WTC11 (cell line): Measurements from ENCODE around the gene CARMIL1. TPM values are rescaled to one million over a fixed set of nuclear protein-coding genes. Genes with fewer than 3 reads are reported as not detected.
"Not testable (repeated sequence)": the region's sequence is repeated elsewhere in the genome, so short reads cannot be mapped to it uniquely, and the experiment has no call there.

ENCODE experiments used
- ATAC-seq: fragments of 200-7000 bp; cut with Tn5 transposase; 2 replicates; pipeline ENCODE4 v1.10.0; 2021; ENCODE audit warnings: mild to moderate bottlenecking, moderate library complexity
- CTCF ChIA-PET: fragments of 300-600 bp; sonication (Branson Sonifier 250); formaldehyde crosslinking; loops from one replicate; lab custom pipeline; 2021; ENCODE audit warnings: antibody characterized with exemption; lab: Charles Lee
- POLR2A ChIA-PET: fragments of 350-600 bp; sonication (Branson Sonifier 250); formaldehyde crosslinking; loops from one replicate; lab custom pipeline; 2021; ENCODE audit warnings: antibody characterized with exemption; lab: Charles Lee
- DNase-seq: peaks from one replicate; pipeline ENCODE4 v3.0.0; 2021; ENCODE audit warnings: low spot score
- H3K27ac Mint-ChIP-seq: 2 replicates; pipeline ENCODE4 v1.8.0; 2021; ENCODE audit warnings: mixed read lengths
- H3K27me3 Mint-ChIP-seq: 2 replicates; pipeline ENCODE4 v1.8.0; 2021; ENCODE audit warnings: low read depth, mild to moderate bottlenecking, moderate library complexity, mixed read lengths
- H3K36me3 Mint-ChIP-seq: 2 replicates; pipeline ENCODE4 v1.8.0; 2021; ENCODE audit warnings: mixed read lengths
- H3K4me1 Mint-ChIP-seq: 2 replicates; pipeline ENCODE4 v1.8.0; 2022; ENCODE audit warnings: mixed read lengths
- H3K4me3 Mint-ChIP-seq: 2 replicates; pipeline ENCODE4 v1.8.0; 2021; ENCODE audit warnings: mild to moderate bottlenecking, moderate library complexity, mixed read lengths
- H3K9me3 Mint-ChIP-seq: 2 replicates; pipeline ENCODE4 v1.8.0; 2021; ENCODE audit warnings: mixed read lengths
- CREM ChIP-seq: sonication (generic); formaldehyde crosslinking; IDR thresholded peaks from 2 replicates; pipeline ENCODE4 v1.8.1; 2022; ENCODE audit warnings: mild to moderate bottlenecking, missing genetic modification reagents, moderate library complexity
- ERG ChIP-seq: fragments of 250-450 bp; sonication (Bioruptor Pico); IDR thresholded peaks from 2 replicates; pipeline ENCODE4 v1.8.0; 2021; ENCODE audit warnings: mild to moderate bottlenecking
- GRHL2 ChIP-seq: fragments of 250-450 bp; sonication (Bioruptor Pico); IDR thresholded peaks from 2 replicates; pipeline ENCODE4 v1.8.0; 2022; ENCODE audit warnings: mild to moderate bottlenecking, moderate library complexity; ENCODE audit not compliant: insufficient replicate concordance, severe bottlenecking
- NFYB ChIP-seq: sonication (generic); formaldehyde crosslinking; conservative IDR thresholded peaks from 2 replicates; pipeline ENCODE4 v1.8.0; 2022; ENCODE audit warnings: low read depth, missing genetic modification reagents
- SOX15 ChIP-seq: fragments of 250-450 bp; sonication (Bioruptor Pico); IDR thresholded peaks from 2 replicates; pipeline ENCODE4 v1.9.0; 2021; ENCODE audit warnings: mild to moderate bottlenecking
- ZBTB43 ChIP-seq: sonication (generic); formaldehyde crosslinking; IDR thresholded peaks from 2 replicates; pipeline ENCODE4 v1.8.1; 2023; ENCODE audit warnings: mild to moderate bottlenecking, missing genetic modification reagents
- total RNA-seq: library from RNA; stranded (reverse); gene quantifications from 3 replicates; pipeline ENCODE4 v1.2.3, GENCODE V29; 2021
- TF ChIP-seq, protein P1 (sequence below): sonication (generic); formaldehyde crosslinking; IDR thresholded peaks from 2 replicates; pipeline ENCODE4 v1.8.1; 2022; ENCODE audit warnings: low read depth, missing genetic modification reagents, borderline replicate concordance
- TF ChIP-seq, protein P2 (sequence below): sonication (generic); formaldehyde crosslinking; conservative IDR thresholded peaks from 2 replicates; pipeline ENCODE4 v1.8.1; 2023; ENCODE audit warnings: mild to moderate bottlenecking, low read depth, missing genetic modification reagents, moderate library complexity
- TF ChIP-seq, protein P3 (sequence below): fragments of 250-450 bp; sonication (Bioruptor Pico); IDR thresholded peaks from 2 replicates; pipeline ENCODE4 v1.9.0; 2021; ENCODE audit warnings: mild to moderate bottlenecking
- TF ChIP-seq, protein P4 (sequence below): fragments of 250-450 bp; sonication (Bioruptor Pico); IDR thresholded peaks from 2 replicates; pipeline ENCODE4 v1.9.0; 2021; ENCODE audit warnings: mild to moderate bottlenecking, borderline replicate concordance

Gene CARMIL1
- total RNA-seq, 1 experiment from 2014 or later = 36.2 TPM

- H3K36me3 Mint-ChIP-seq = peaks cover 11% of the 10 kb centered on the region
- peaks cover 13% of the 10 kb centered on the region for H3K4me1 Mint-ChIP-seq
- ChIA-PET POLR2A (no interaction called here), CTCF (no interaction called here)
- H3K9me3 Mint-ChIP-seq = peaks cover 17% of the 10 kb centered on the region
- H3K4me3 Mint-ChIP-seq = no peak overlapping the region
- H3K27ac Mint-ChIP-seq = no peak overlapping the region
- no peak for DNase-seq
- ATAC-seq = no peak
- H3K27me3 Mint-ChIP-seq = no peaks in the 10 kb centered on the region
- TF ChIP-seq CREM (CRISPR knock-in tag) = no peak
Measured at GRCh38 chr6:25381077-25381476, 101.9 kb downstream of the CARMIL1 start.

DNA sequence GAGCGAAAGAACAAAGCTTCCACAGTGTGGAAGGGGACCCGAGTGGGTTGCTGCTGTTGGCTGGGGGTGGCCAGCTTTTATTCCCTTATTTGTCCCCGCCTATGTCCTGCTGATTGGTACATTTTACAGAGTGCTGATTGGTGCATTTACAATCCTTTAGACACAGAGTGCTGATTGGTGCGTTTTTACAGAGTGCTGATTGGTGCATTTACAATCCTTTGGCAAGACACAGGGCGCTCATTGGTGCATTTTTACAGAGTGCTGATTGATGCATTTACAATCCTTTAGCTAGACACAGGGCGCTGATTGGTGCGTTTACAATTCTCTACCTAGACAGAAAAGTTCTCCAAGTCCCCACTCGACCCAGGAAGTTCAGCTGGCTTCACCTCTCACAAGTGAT is 103.3 kb downstream of the CARMIL1 start:
- DNase-seq, H3K27me3 Mint-ChIP-seq, POLR2A ChIA-PET, H3K4me3 Mint-ChIP-seq, H3K27ac Mint-ChIP-seq, ATAC-seq: not testable (repeated sequence)
- Mint-ChIP-seq H3K36me3 (peaks cover 11% of the 10 kb centered on the region), H3K4me1 (peaks cover 20% of the 10 kb centered on the region), H3K9me3 (peaks cover 17% of the 10 kb centered on the region)
- CTCF ChIA-PET = interaction anchor here (1.0 kb wide), 1 partner anchor 103 kb away, joined by 3 read pairs; the partner anchor contains the start of gene CARMIL1
- TF ChIP-seq NFYB = peak; percentile 66

DNA sequence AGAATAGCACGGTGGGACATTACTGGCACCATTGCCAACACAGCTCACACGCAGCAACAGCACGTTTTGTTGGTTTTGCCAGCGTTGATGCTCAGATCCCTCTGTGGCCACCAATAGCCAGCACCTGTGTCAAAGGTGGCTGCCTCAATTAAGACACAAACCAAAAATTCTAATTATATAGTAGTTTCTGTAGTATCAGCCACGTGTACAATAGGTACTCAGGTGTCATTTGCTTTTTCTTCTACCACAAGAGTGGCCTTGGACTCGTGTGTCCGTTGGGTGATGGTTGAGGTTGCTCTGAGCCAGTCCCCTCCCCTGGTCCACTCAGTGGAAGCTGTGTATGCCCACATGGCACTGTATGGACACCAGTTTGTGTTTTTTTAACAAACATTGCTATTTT is 105.1 kb downstream of the CARMIL1 start:
- Mint-ChIP-seq H3K4me1 (peaks cover 21% of the 10 kb centered on the region), H3K4me3 (no peak overlapping the region), H3K36me3 (peaks cover 11% of the 10 kb centered on the region), H3K27ac (no peak overlapping the region), H3K27me3 (no peaks in the 10 kb centered on the region), H3K9me3 (peaks cover 17% of the 10 kb centered on the region)
- no peak for ATAC-seq
- DNase-seq = no peak
- TF ChIP-seq, protein P1, sequence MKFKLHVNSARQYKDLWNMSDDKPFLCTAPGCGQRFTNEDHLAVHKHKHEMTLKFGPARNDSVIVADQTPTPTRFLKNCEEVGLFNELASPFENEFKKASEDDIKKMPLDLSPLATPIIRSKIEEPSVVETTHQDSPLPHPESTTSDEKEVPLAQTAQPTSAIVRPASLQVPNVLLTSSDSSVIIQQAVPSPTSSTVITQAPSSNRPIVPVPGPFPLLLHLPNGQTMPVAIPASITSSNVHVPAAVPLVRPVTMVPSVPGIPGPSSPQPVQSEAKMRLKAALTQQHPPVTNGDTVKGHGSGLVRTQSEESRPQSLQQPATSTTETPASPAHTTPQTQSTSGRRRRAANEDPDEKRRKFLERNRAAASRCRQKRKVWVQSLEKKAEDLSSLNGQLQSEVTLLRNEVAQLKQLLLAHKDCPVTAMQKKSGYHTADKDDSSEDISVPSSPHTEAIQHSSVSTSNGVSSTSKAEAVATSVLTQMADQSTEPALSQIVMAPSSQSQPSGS (CRISPR knock-in tag) = no peak
- no peak for TF ChIP-seq SOX15 (CRISPR knock-in tag)
- TF ChIP-seq, protein P2, sequence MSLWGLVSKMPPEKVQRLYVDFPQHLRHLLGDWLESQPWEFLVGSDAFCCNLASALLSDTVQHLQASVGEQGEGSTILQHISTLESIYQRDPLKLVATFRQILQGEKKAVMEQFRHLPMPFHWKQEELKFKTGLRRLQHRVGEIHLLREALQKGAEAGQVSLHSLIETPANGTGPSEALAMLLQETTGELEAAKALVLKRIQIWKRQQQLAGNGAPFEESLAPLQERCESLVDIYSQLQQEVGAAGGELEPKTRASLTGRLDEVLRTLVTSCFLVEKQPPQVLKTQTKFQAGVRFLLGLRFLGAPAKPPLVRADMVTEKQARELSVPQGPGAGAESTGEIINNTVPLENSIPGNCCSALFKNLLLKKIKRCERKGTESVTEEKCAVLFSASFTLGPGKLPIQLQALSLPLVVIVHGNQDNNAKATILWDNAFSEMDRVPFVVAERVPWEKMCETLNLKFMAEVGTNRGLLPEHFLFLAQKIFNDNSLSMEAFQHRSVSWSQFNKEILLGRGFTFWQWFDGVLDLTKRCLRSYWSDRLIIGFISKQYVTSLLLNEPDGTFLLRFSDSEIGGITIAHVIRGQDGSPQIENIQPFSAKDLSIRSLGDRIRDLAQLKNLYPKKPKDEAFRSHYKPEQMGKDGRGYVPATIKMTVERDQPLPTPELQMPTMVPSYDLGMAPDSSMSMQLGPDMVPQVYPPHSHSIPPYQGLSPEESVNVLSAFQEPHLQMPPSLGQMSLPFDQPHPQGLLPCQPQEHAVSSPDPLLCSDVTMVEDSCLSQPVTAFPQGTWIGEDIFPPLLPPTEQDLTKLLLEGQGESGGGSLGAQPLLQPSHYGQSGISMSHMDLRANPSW (CRISPR knock-in tag) = no peak
- TF ChIP-seq GRHL2 (CRISPR knock-in tag) = no peak
- TF ChIP-seq, protein P3, sequence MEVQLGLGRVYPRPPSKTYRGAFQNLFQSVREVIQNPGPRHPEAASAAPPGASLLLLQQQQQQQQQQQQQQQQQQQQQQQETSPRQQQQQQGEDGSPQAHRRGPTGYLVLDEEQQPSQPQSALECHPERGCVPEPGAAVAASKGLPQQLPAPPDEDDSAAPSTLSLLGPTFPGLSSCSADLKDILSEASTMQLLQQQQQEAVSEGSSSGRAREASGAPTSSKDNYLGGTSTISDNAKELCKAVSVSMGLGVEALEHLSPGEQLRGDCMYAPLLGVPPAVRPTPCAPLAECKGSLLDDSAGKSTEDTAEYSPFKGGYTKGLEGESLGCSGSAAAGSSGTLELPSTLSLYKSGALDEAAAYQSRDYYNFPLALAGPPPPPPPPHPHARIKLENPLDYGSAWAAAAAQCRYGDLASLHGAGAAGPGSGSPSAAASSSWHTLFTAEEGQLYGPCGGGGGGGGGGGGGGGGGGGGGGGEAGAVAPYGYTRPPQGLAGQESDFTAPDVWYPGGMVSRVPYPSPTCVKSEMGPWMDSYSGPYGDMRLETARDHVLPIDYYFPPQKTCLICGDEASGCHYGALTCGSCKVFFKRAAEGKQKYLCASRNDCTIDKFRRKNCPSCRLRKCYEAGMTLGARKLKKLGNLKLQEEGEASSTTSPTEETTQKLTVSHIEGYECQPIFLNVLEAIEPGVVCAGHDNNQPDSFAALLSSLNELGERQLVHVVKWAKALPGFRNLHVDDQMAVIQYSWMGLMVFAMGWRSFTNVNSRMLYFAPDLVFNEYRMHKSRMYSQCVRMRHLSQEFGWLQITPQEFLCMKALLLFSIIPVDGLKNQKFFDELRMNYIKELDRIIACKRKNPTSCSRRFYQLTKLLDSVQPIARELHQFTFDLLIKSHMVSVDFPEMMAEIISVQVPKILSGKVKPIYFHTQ = no peak
- CTCF ChIA-PET = no interaction called here
- POLR2A ChIA-PET = no interaction called here

DNA sequence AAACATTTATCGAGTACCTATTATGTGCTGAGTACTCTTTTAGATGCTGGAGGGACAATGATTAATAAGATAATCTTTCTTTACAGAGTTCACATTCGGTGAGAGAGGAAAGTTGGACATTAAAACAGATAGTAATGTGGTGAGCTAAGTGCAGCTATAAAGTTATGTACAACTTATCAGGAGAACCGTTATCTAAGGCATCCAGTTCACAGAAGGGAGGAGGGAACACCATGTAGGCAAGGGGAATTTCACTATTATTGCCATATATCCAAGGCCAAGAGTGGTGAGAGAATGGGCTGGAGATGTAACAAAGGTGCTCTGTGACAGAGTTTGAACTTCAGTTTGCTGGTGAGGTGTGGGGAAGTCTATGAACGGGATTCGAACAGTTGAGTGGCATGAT is 105.8 kb downstream of the CARMIL1 start:
- H3K27ac Mint-ChIP-seq = peak overlapping the region; percentile 3; the same call in 1 of the 2 replicates
- ATAC-seq (no peak), DNase-seq (no peak)
- no peaks in the 10 kb centered on the region for H3K27me3 Mint-ChIP-seq
- POLR2A ChIA-PET = no interaction called here
- H3K4me3 Mint-ChIP-seq = no peak overlapping the region
- CTCF ChIA-PET = no interaction called here
- peaks cover 21% of the 10 kb centered on the region for H3K4me1 Mint-ChIP-seq
- peaks cover 11% of the 10 kb centered on the region for H3K36me3 Mint-ChIP-seq
- H3K9me3 Mint-ChIP-seq = peaks cover 17% of the 10 kb centered on the region
- TF ChIP-seq, protein P4, sequence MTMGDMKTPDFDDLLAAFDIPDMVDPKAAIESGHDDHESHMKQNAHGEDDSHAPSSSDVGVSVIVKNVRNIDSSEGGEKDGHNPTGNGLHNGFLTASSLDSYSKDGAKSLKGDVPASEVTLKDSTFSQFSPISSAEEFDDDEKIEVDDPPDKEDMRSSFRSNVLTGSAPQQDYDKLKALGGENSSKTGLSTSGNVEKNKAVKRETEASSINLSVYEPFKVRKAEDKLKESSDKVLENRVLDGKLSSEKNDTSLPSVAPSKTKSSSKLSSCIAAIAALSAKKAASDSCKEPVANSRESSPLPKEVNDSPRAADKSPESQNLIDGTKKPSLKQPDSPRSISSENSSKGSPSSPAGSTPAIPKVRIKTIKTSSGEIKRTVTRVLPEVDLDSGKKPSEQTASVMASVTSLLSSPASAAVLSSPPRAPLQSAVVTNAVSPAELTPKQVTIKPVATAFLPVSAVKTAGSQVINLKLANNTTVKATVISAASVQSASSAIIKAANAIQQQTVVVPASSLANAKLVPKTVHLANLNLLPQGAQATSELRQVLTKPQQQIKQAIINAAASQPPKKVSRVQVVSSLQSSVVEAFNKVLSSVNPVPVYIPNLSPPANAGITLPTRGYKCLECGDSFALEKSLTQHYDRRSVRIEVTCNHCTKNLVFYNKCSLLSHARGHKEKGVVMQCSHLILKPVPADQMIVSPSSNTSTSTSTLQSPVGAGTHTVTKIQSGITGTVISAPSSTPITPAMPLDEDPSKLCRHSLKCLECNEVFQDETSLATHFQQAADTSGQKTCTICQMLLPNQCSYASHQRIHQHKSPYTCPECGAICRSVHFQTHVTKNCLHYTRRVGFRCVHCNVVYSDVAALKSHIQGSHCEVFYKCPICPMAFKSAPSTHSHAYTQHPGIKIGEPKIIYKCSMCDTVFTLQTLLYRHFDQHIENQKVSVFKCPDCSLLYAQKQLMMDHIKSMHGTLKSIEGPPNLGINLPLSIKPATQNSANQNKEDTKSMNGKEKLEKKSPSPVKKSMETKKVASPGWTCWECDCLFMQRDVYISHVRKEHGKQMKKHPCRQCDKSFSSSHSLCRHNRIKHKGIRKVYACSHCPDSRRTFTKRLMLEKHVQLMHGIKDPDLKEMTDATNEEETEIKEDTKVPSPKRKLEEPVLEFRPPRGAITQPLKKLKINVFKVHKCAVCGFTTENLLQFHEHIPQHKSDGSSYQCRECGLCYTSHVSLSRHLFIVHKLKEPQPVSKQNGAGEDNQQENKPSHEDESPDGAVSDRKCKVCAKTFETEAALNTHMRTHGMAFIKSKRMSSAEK (CRISPR knock-in tag) = no peak
- TF ChIP-seq ZBTB43 (no peak), ERG (CRISPR knock-in tag) (no peak), NFYB (no peak)
